C4-2B (cell line): ENCODE data around the gene CD247.

Experiments
- H3K27ac ChIP-seq: fragments of 450-650 bp; 2 replicates; pipeline ENCODE4 v1.5.1; 2017
- CTCF ChIP-seq: fragments of 450-650 bp; conservative IDR thresholded peaks from 2 replicates; pipeline ENCODE4 v1.5.1; 2017; ENCODE audit warnings: mild to moderate bottlenecking
- ZFX ChIP-seq: fragments of 450-650 bp; IDR thresholded peaks from 2 replicates; pipeline ENCODE4 v1.6.1; 2017

The CD247 gene

DNA sequence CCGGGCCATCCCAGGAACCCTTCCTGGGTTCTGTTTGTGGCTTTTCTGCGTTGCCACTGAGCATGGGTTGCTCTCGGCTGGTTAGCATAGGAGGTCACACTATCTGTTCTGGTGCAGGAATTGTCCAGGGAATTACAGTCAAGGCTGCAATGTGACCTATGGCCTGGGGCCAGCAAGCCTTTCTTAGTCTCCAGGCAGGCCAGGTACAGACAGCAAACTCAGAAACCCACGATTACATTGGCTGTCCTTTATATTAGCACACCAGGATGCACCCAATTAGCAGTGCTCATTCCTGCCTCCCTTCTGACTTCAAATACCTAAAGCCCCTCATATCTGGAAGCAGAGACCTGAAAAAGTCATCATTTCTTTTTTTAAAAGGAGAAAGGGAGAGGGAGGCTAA, 55.2 kb downstream of the CD247 start:
- TF ChIP-seq ZFX (no peak), CTCF (no peak)

GRCh38 chr1:167462341-167462740, 56.0 kb downstream of the CD247 start:
- no peak overlapping the region for H3K27ac ChIP-seq
- TF ChIP-seq ZFX (no peak), CTCF (no peak)

More for the DNA sequence above, 55.2 kb downstream of the CD247 start:
- no peak overlapping the region for H3K27ac ChIP-seq

GRCh38 chr1:167460836-167461235, 57.5 kb downstream of the CD247 start:
- H3K27ac ChIP-seq = no peak overlapping the region
- TF ChIP-seq ZFX (no peak), CTCF (no peak)

DNA sequence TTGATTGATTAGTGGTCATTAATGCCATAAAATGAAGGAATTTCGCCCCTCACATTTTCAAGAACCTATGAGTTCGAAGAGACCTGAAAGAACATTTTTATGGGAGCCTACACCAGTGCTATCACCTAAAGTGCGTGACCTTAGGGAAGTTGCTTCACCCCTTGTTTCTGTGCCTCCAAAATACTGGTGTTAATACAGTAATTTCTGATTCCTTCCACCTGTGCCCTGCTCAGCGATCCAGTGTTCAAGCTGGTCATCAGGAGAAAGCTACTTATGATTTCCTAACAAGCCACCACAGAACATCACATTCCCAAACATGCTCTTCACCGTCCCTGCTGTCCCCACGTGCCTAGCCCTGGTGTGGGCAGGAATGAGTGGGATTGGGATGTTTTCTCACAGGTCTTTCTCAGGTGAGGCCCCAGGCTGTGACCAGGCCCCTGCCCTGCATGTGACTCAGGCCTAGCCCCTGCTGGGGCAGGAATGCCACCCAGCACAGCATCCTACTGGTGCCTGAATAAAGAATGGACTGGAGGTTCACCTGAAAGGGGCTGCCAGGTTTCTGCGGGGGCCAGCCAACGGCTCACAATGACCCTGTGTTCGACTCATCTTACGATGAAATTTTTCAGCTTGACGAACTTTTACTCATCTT, 60.3 kb downstream of the CD247 start:
- H3K27ac ChIP-seq = no peak overlapping the region
- TF ChIP-seq ZFX = no peak
- no peak for TF ChIP-seq CTCF

- TF ChIP-seq ZFX = no peak
- no peak for TF ChIP-seq CTCF
- H3K27ac ChIP-seq = no peak overlapping the region
Observed at GRCh38 chr1:167456926-167457325, 61.4 kb downstream of the CD247 start.

DNA sequence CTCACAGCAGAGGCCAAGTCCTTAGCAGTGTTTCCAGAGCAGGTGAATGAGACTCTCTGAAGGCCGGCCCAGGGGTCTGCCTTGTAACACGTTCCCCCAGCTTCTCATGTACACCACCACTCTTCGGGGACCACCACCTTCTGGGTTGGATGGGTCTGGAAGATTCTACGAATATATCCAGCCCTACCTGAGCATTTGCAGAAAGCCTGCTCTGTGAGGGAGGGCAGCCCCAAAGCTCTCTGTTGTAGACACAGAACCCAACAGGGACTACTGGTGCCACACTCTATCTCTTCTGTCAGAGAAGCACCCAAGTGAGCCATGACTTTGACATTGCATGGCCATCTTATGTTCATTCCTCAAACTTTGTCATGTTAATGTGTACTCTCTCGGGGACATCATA, 61.8 kb downstream of the CD247 start:
- no peak overlapping the region for H3K27ac ChIP-seq
- TF ChIP-seq ZFX (no peak), CTCF (no peak)

- peak overlapping the region; percentile 59; the same call in 1 of the 2 replicates for H3K27ac ChIP-seq
- no peak for TF ChIP-seq ZFX
- TF ChIP-seq CTCF = no peak
Observed at GRCh38 chr1:167455786-167456446, 62.4 kb downstream of the CD247 start.
